ENCODE measurements around the gene ZC3H10. TPM values are rescaled to one million over a fixed set of nuclear protein-coding genes. Genes with fewer than 3 reads are reported as not detected.

Gene ZC3H10
- total RNA-seq, 1 experiment from 2014 or later, result 8.7 TPM

- Histone ChIP-seq H3K27ac (ENCODE audit: low read depth, low read length) (no peak overlapping the region), H3K27me3 (ENCODE audit: insufficient read depth, low read length) (no peaks in the 10 kb centered on the region), H3K36me3 (ENCODE audit: control insufficient read depth in 1 of 2, insufficient read depth in 2 of 2, low read length in 2 of 2) (peaks cover 44 to 71% of the 10 kb centered on the region in 2 experiments), H4K20me1 (ENCODE audit: insufficient read depth) (no peaks in the 10 kb centered on the region), H3K9ac (ENCODE audit: low read length) (no peak overlapping the region), H3K4me1 (ENCODE audit: control insufficient read depth in 1 of 2, insufficient read depth in 2 of 2, low read length in 2 of 2) (no peaks in the 10 kb centered on the region; a peak in 1 of 4 replicates), H2AFZ (ENCODE audit: low read depth, low read length, poor library complexity, severe bottlenecking) (no peak overlapping the region), H3K9me2 (ENCODE audit: insufficient read depth) (no peaks in the 10 kb centered on the region), H3K4me3 (replicated peaks in 1 of 2; ENCODE audit: low read depth in 1 of 2, low read length in 2 of 2) (no peak overlapping the region), H3K4me2 (ENCODE audit: low read length) (no peak overlapping the region), H3K79me2 (ENCODE audit: insufficient read depth, low read length) (peaks cover 13% of the 10 kb centered on the region; the same call in 1 of the 2 replicates), H3K9me3 (ENCODE audit: control insufficient read depth in 1 of 2, insufficient read depth in 1 of 2, low read depth in 1 of 2, low read length in 2 of 2) (no peaks in the 10 kb centered on the region)
- no peak for TF ChIP-seq POLR2A (IDR thresholded peaks at IDR 0.05; ENCODE audit: borderline replicate concordance, extremely low read depth, insufficient read depth, insufficient read length)
- TF ChIP-seq ZBTB33 (IDR thresholded peaks at IDR 0.05; ENCODE audit: extremely low read depth, insufficient replicate concordance, low read length), result no peak
- TF ChIP-seq SRF (IDR thresholded peaks at IDR 0.05; ENCODE audit: low read depth), result no peak
- TF ChIP-seq EGR1 (IDR thresholded peaks at IDR 0.05; ENCODE audit: low read depth), result no peak
- TF ChIP-seq, protein P1, sequence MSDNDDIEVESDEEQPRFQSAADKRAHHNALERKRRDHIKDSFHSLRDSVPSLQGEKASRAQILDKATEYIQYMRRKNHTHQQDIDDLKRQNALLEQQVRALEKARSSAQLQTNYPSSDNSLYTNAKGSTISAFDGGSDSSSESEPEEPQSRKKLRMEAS (IDR thresholded peaks at IDR 0.05), result no peak
- TF ChIP-seq CEBPB (IDR thresholded peaks at IDR 0.05; ENCODE audit: low read depth), result no peak
- TF ChIP-seq EZH2 (IDR thresholded peaks at IDR 0.05), result no peak
- no peak for TF ChIP-seq CBX3 (IDR thresholded peaks at IDR 0.05; ENCODE audit: low read depth)
- TF ChIP-seq RAD21 (IDR thresholded peaks at IDR 0.05; ENCODE audit: low read depth), result no peak
- no peak for TF ChIP-seq ATF3 (IDR thresholded peaks at IDR 0.05)
- no peak for TF ChIP-seq CTCF (IDR thresholded peaks at IDR 0.05 in 2 of 3, conservative IDR thresholded peaks at IDR 0.05 in 1 of 3; ENCODE audit: borderline replicate concordance in 1 of 3, insufficient read depth in 1 of 3, low read depth in 2 of 3, low read length in 2 of 3)
- no peak for TF ChIP-seq TCF7L2 (IDR thresholded peaks at IDR 0.05; ENCODE audit: borderline replicate concordance, extremely low read depth, insufficient read depth, insufficient read length)
- TF ChIP-seq ZNF274 (IDR thresholded peaks at IDR 0.05; ENCODE audit: low read depth, low read length), result no peak
- no peak for TF ChIP-seq ELF1 (IDR thresholded peaks at IDR 0.05; ENCODE audit: borderline replicate concordance, low read depth)
- no peak for TF ChIP-seq YY1 (IDR thresholded peaks at IDR 0.05; ENCODE audit: extremely low read depth, insufficient replicate concordance, low read depth, low read length)
- no peak for TF ChIP-seq ZFX (IDR thresholded peaks at IDR 0.05)
- no peak for TF ChIP-seq SIN3A (IDR thresholded peaks at IDR 0.05; ENCODE audit: low read depth)
- ChIA-PET RAD21 (ENCODE audit: low non-redundant PET in 1 of 2, low total read pairs in 2 of 2, uncharacterized antibody in 2 of 2, unreplicated experiment in 2 of 2) (no interaction called here), POLR2A (no interaction called here), CTCF (no interaction called here)
- no peak for ATAC-seq
- DNase-seq (ENCODE audit: low read depth, low spot score), result no peak
- intact Hi-C loops (cut with micrococcal nuclease), result no loop called here
- BruUV-seq (replicated peaks), result no TSS peak
These were observed 16.8 kb downstream of the ZC3H10 start for GRCh38 chr12:56134897-56135296.
